PC-9 (cell line): ENCODE data around the gene ASIC1. TPM values are rescaled to one million over a fixed set of nuclear protein-coding genes. Genes with fewer than 3 reads are reported as not detected.
A peak's percentile ranks its signal among the peaks of the same experiment; 100 is the strongest.

ENCODE experiments used
- BruUV-seq: library from RNA; stranded (reverse); fragments of 400-500 nt; replicated peaks from 2 replicates; lab custom pipeline; 2021; lab: Mats Ljungman, UMichigan
- CTCF ChIA-PET: fragments of 300-600 bp; sonication (Branson Sonifier 250); formaldehyde crosslinking; loops from one replicate; lab custom pipeline; 2022; ENCODE audit warnings: antibody characterized with exemption; lab: Charles Lee
- POLR2A ChIA-PET: fragments of 300-600 bp; sonication (Branson Sonifier 250); formaldehyde crosslinking; loops from one replicate; lab custom pipeline; 2022; ENCODE audit warnings: antibody characterized with exemption; ENCODE audit not compliant: unreplicated experiment; lab: Charles Lee
- DNase-seq, 2 experiments: peaks; one replicate each; pipeline versions ENCODE4 v3.0.0 to v3.0.0-alpha.2; 2015 to 2022; ENCODE audit warnings: mixed read lengths in 1 of 2
- H2AFZ ChIP-seq: fragments of 200-600 bp; sonication (generic); 2 replicates; pipeline ENCODE4 v1.8.1; 2017; ENCODE audit warnings: antibody characterized with exemption
- H3F3A ChIP-seq: fragments of 200-600 bp; sonication (generic); 2 replicates; pipeline ENCODE4 v1.8.1; 2017; ENCODE audit warnings: antibody characterized with exemption, mild to moderate bottlenecking, low read depth; ENCODE audit not compliant: insufficient read depth
- H3K27ac ChIP-seq: fragments of 200-600 bp; sonication (generic); 2 replicates; pipeline ENCODE4 v1.6.1; 2016; ENCODE audit warnings: mixed run types
- H3K27me3 ChIP-seq: fragments of 200-600 bp; sonication (generic); 2 replicates; pipeline ENCODE4 v1.6.1; 2016; ENCODE audit warnings: low read depth, mixed run types; ENCODE audit not compliant: insufficient read depth
- H3K36me3 ChIP-seq: fragments of 200-600 bp; sonication (generic); 2 replicates; pipeline ENCODE4 v1.6.1; 2016; ENCODE audit warnings: low read depth, mixed run types
- H3K4me1 ChIP-seq: fragments of 200-600 bp; sonication (generic); replicated peaks from 2 replicates; pipeline ENCODE4 v1.6.1; 2016; ENCODE audit warnings: mixed run types; ENCODE audit not compliant: insufficient read depth
- H3K4me2 ChIP-seq: fragments of 200-600 bp; sonication (generic); 2 replicates; pipeline ENCODE4 v1.6.1; 2017; ENCODE audit warnings: mixed run types
- H3K4me3 ChIP-seq: fragments of 200-600 bp; sonication (generic); 2 replicates; pipeline ENCODE4 v1.6.1; 2016; ENCODE audit warnings: mixed run types
- H3K79me2 ChIP-seq: fragments of 200-600 bp; sonication (generic); 2 replicates; pipeline ENCODE4 v1.6.1; 2017; ENCODE audit warnings: low read depth, mixed run types
- H3K9me2 ChIP-seq: fragments of 200-600 bp; sonication (generic); 2 replicates; pipeline ENCODE4 v1.8.1; 2017; ENCODE audit warnings: mild to moderate bottlenecking; ENCODE audit not compliant: insufficient read depth
- H3K9me3 ChIP-seq: fragments of 200-600 bp; sonication (generic); 2 replicates; pipeline ENCODE4 v1.8.1; 2016; ENCODE audit warnings: low read depth; ENCODE audit not compliant: insufficient read depth
- H4K20me1 ChIP-seq: fragments of 200-600 bp; sonication (generic); 2 replicates; pipeline ENCODE4 v1.8.1; 2017; ENCODE audit not compliant: insufficient read depth
- EZH2 ChIP-seq: fragments of 200-600 bp; sonication (generic); IDR thresholded peaks from 2 replicates; pipeline ENCODE4 v1.8.0; 2017; ENCODE audit warnings: antibody characterized with exemption, low read depth
- intact Hi-C: fragments of 100-400 bp; cut with micrococcal nuclease; formaldehyde crosslinking; loops from one replicate; pipeline ENCODE4 v1.10.0; 2022; ENCODE audit not compliant: unreplicated experiment
- total RNA-seq: library from RNA; stranded (reverse); gene quantifications from 2 replicates; pipeline ENCODE4 v1.2.3, GENCODE V29; 2021
- TF ChIP-seq, protein P1 (sequence below): fragments of 200-600 bp; sonication (generic); conservative IDR thresholded peaks from 2 replicates; pipeline ENCODE4 v1.6.1; 2017; ENCODE audit warnings: mixed run types, antibody characterized with exemption, mild to moderate bottlenecking, moderate library complexity

ASIC1 gene
- total RNA-seq, 1 experiment from 2014 or later = 3.5 TPM

DNA sequence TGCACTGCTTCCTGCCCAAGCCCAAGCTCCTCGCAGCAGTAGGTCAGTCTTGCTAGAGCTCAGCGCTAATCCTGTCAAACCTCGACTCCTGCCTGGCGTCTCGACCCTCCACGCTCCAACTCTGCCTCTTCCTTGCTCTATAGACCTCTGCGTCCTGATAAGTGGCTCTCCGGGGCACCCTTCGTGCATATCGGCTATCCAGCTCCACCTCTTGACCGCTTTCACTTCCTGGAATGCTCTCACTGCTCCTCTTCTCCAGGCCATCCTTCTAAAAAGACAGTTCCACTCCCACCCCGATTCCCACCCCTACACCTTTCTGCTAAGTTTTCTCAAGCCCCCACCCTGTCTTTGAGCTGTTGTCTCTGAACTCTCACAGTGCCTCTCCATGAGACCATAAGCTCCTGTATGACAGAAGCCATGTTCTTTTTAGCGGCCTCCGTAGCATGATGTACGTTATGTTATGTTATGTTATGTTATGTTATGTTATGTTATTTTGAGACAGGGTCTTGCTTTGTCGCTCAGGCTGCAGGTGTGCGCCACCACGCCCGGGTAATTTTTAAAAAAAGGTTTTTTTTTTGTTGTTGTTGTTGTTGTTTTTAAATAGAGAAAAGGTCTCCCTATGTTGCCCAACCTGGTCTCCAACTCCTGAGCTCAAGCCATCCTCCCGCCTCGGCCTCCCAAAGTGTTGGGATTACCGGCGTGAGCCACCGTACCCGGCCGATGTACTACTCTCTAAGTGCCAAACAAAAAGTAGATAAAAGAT lies 55.2 kb downstream of the ASIC1 start:
- peaks cover 38% of the 10 kb centered on the region for H3F3A ChIP-seq
- H3K4me1 ChIP-seq = peaks cover 43% of the 10 kb centered on the region
- peaks cover 51% of the 10 kb centered on the region for H3K79me2 ChIP-seq
- H3K9me3 ChIP-seq = no peaks in the 10 kb centered on the region
- H3K9me2 ChIP-seq = no peaks in the 10 kb centered on the region
- H3K27ac ChIP-seq = peak overlapping the region; percentile 55
- H3K36me3 ChIP-seq = peaks cover 3% of the 10 kb centered on the region
- peak overlapping the region; percentile 74 for H3K4me2 ChIP-seq
- peaks cover 29% of the 10 kb centered on the region for H4K20me1 ChIP-seq
- DNase-seq = peak in 1 of 2 experiments; percentile 53
- TF ChIP-seq, protein P1, sequence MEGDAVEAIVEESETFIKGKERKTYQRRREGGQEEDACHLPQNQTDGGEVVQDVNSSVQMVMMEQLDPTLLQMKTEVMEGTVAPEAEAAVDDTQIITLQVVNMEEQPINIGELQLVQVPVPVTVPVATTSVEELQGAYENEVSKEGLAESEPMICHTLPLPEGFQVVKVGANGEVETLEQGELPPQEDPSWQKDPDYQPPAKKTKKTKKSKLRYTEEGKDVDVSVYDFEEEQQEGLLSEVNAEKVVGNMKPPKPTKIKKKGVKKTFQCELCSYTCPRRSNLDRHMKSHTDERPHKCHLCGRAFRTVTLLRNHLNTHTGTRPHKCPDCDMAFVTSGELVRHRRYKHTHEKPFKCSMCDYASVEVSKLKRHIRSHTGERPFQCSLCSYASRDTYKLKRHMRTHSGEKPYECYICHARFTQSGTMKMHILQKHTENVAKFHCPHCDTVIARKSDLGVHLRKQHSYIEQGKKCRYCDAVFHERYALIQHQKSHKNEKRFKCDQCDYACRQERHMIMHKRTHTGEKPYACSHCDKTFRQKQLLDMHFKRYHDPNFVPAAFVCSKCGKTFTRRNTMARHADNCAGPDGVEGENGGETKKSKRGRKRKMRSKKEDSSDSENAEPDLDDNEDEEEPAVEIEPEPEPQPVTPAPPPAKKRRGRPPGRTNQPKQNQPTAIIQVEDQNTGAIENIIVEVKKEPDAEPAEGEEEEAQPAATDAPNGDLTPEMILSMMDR = no peak
- TF ChIP-seq EZH2 = no peak
- ChIA-PET POLR2A (interaction anchor here (0.5 to 1.9 kb wide), 7 partner anchors 15 to 1956 kb away, joined by 3 to 10 read pairs (median 4); partner anchors contain the start of genes CERS5 and SMARCD1), CTCF (interaction anchor here (0.6 to 4.1 kb wide), 9 partner anchors 11 to 320 kb away, joined by 3 to 21 read pairs (median 4); partner anchors contain the start of genes CERS5 and SMARCD1)
- H2AFZ ChIP-seq = peak overlapping the region; percentile 85
- intact Hi-C loops = no loop called here
- H3K27me3 ChIP-seq = no peaks in the 10 kb centered on the region
- peak overlapping the region; percentile 74 for H3K4me3 ChIP-seq
- BruUV-seq = TSS peak; percentile 42

DNA sequence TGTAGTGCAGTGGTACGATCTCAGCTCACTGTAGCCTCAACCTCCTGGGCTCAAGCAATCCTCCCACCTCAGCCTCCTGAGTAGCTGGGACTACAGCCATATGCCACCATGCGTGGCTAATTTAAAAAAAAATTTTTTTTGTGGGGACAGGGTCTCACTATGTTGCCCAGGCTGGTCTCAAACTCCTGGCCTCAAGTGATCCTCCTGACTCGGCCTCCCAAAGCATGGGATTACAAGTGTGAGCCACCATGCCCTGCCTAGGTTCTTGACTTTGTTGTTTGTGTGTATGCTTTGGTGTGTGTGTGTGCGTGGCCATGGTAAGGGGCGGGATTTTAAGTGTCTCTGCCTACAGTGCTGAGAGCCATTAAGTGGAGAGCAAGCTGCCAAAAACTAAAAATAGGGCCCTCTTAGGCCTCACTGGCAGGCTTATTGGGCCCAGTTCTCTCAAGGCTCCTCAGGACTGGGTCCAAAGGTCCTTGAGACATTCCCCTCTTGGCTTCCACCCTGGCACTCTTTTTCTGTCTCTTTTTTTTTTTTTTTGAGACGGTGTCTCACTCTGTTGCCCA lies 59.7 kb downstream of the ASIC1 start:
- no peak overlapping the region for H3K4me2 ChIP-seq
- no peak for TF ChIP-seq EZH2
- TF ChIP-seq, protein P1 = no peak
- H3F3A ChIP-seq = peaks cover 4% of the 10 kb centered on the region; the same call in 1 of the 2 replicates
- no peaks in the 10 kb centered on the region for H3K9me3 ChIP-seq
- H3K4me3 ChIP-seq = no peak overlapping the region
- H4K20me1 ChIP-seq = peaks cover 38% of the 10 kb centered on the region
- peaks cover 3% of the 10 kb centered on the region for H3K36me3 ChIP-seq
- intact Hi-C loops = no loop called here
- DNase-seq = no peak
- no peaks in the 10 kb centered on the region for H3K27me3 ChIP-seq
- ChIA-PET CTCF (no interaction called here), POLR2A (no interaction called here)
- H3K79me2 ChIP-seq = peaks cover 56% of the 10 kb centered on the region
- no peak overlapping the region for H2AFZ ChIP-seq
- peaks cover 11% of the 10 kb centered on the region for H3K4me1 ChIP-seq
- no peaks in the 10 kb centered on the region for H3K9me2 ChIP-seq
- BruUV-seq = no TSS peak
- no peak overlapping the region for H3K27ac ChIP-seq

DNA sequence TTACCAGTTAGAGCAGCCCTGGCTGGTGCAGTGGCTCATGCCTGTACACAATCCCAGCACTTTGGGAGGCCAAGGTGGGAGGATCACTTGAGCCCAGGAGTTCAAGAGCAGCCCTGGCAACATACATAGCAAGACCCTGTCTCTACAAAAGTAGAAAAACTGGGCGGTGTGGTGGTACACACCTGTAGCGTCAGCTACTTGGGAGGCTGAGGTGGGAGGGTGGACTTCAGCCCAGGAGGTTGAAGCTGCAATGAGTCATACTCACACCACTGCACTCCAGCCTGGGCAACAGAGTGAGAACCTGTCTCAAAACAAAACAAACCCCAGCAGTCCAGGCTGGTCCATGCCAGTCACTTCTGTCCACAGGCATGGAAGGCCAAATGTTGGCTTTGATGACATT lies 62.0 kb downstream of the ASIC1 start:
- Histone ChIP-seq H3F3A (no peaks in the 10 kb centered on the region), H2AFZ (no peak overlapping the region), H3K36me3 (peaks cover 3% of the 10 kb centered on the region), H3K79me2 (peaks cover 33% of the 10 kb centered on the region), H3K4me1 (peaks cover 2% of the 10 kb centered on the region), H3K4me2 (no peak overlapping the region), H3K27ac (no peak overlapping the region), H3K9me3 (no peaks in the 10 kb centered on the region), H3K27me3 (no peaks in the 10 kb centered on the region), H3K4me3 (no peak overlapping the region), H3K9me2 (no peaks in the 10 kb centered on the region), H4K20me1 (peaks cover 32% of the 10 kb centered on the region)
- CTCF ChIA-PET = no interaction called here
- POLR2A ChIA-PET = interaction anchor here (0.6 kb wide), 1 partner anchor 18 kb away, joined by 3 read pairs; no protein-coding TSS in a partner anchor
- intact Hi-C loops = no loop called here
- DNase-seq = no peak
- BruUV-seq = no TSS peak
- no peak for TF ChIP-seq EZH2
- TF ChIP-seq, protein P1 = no peak
